HG02588 (cell line): ENCODE data around the gene TIAM2.
"Not testable (repeated sequence)": the region's sequence is repeated elsewhere in the genome, so short reads cannot be mapped to it uniquely, and the experiment has no call there.

Source experiments
- ATAC-seq: cut with Tn5 transposase; IDR thresholded peaks from one replicate; pipeline ENCODE4 v1.9.1; 2021; ENCODE audit warnings: mild to moderate bottlenecking, moderate library complexity; ENCODE audit not compliant: unreplicated experiment

Gene TIAM2

DNA sequence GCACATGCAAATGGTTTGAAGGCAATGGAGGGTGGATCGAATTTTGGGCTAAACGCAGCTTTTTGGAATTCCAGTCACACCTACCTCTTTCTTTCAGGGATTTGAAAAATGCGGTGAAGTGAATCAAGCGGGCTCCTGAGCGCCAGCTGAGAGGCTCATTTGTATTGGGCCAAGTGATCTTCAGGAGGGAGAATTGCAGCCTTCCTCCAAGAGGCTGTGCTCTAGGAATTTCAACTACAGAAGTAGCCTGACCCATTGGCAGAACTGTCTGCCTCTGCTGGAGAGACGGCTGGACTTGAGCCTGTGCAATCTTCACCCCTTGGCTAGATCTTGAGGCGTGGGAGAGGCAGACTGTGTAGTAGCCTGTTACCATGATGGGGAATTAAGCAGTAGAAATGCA, 5.7 kb upstream of the TIAM2 start:
- ATAC-seq, result no peak

GRCh38 chr6:154991207-154991606, 3.9 kb upstream of the TIAM2 start:
- no peak for ATAC-seq

- ATAC-seq, result no peak
These were observed 2.1 kb upstream of the TIAM2 start for GRCh38 chr6:154993026-154993425.

GRCh38 chr6:154993710-154994109, 1.4 kb upstream of the TIAM2 start:
- ATAC-seq, result no peak

- no peak for ATAC-seq
These were observed 270 bp upstream of the TIAM2 start for GRCh38 chr6:154994836-154995253.

DNA sequence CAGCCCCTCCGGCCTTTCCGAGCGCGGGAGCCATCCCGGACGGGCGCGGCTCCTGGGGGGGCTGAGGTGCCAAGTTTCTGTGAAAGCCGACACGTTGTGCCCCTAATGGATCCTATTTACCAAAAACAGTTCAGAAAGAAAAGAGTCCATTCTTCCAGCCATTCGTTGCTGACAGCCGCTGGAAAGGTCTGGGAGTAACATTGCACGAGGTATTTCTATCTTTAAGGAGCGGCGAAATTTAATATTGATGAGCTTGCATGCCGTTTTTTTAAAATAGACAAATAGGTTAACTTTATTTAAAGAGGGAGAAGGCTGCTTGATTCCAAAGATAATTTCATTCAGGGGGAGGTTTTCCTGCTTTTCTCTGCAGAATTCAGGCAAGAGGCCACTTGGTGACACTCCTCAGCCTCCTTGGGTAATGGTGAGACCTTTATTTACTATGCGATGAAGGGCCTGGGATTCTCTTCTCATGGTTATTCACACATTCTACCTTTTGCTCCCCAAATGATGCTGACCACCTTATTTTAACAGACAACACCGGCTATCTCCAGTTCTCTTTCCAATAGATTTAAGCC, 988 bp downstream of the TIAM2 start:
- ATAC-seq, result no peak

DNA sequence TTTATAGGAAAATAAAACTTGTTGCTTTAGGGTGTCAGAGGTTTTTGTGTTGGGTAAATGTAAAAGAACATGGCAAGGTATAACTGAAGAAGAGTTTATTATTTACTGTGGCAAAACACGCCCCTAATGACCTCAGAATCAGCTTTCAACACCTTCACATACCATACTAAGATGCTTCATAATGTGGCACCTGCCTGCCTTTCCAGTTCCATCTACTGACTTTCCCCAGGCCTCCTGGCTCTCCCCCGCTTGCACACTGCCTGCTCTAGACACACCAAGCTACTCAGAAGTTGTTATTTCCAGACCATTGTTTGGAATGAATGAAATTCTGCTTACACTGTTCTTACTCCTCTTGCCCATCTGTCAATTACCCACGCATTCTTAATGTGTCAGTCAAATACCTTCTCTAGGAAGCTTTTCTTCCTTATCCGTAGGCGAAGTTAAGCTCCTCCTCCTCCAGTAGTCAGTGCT, 1.8 kb downstream of the TIAM2 start:
- no peak for ATAC-seq

DNA sequence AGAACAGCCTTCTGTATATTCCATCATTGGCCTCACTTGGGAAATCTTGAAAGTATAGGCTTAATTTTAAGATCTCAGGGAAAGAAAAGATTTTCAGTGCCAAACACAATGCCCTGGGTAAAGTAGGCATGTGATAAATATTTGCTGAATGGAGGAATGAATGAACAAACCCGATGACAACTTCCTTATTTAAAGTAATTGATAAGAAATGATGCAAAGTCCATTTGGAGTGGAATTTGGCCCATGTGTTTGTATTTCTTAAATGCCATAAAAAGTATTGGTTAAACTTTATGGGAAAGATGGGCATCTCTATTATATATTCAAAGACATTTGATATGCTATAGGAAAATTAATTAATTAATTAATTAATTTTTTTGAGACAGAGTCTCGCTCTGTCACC, 3.7 kb downstream of the TIAM2 start:
- ATAC-seq, result no peak

GRCh38 chr6:155001482-155001881, 6.4 kb downstream of the TIAM2 start:
- no peak for ATAC-seq

DNA sequence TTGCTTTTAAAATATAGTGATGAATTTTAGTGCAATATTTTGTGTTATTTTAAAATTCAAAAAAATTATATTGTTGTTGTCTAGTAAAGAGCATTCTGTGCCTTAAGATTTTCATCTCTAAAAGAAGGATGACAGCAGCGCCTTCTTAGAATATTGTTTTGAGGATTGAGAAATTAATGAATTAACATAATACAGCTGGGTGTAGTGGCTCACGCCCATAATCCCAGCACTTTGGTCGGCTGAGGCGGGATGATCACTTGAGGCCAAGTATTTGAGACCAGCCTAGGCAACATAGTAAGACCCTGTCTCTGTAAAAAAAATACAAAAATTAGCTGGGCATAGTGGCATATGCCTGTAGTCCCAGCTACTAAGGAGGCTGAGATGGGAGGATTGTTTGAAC, 6.8 kb downstream of the TIAM2 start:
- no peak for ATAC-seq

DNA sequence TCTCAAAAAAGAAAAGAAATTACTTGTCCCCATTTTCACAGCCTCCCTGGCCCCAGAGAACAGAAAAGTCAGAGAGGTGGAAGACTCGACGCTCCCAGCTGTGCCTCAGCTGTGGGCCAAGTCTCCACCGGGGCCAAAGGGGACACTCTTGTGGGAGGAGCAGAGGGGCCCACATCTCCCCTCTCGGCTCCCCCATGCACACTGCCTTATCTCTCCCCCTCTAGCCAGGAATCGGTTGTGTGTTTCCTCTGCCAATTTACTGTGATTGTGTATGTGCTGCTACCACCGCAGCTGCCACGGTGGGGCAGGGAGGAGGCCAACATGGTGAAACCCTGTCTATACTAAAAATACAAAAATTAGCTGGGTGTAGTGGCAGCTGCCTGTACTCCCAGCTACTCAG, 8.4 kb downstream of the TIAM2 start:
- no peak for ATAC-seq

GRCh38 chr6:155004017-155004416, 8.9 kb downstream of the TIAM2 start:
- ATAC-seq, result no peak

- no peak for ATAC-seq
These were observed 9.7 kb downstream of the TIAM2 start for GRCh38 chr6:155004576-155005372.

DNA sequence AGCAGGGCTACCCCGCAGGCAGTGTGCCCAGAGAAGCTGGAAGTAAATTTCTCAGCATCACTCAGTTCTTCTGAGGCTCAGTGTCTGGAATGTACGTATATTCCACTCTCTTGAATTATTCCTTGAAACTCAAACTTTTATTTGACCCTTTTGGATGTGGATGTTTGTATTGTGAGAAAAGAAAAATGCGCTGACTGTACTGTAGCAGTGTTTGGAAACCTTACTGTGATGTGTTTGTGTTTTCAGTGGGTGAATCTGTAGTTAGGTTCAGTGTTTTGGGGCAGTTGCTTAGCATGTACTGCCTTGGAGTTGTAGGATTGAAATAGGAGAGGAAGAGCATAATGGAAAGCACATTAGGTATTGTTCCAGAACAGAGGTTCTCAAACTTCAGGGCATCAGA, 13.5 kb downstream of the TIAM2 start:
- no peak for ATAC-seq

- no peak for ATAC-seq
These were observed 15.8 kb downstream of the TIAM2 start for GRCh38 chr6:155010940-155011339.

GRCh38 chr6:155011809-155012291, 16.7 kb downstream of the TIAM2 start:
- ATAC-seq, result no peak

- ATAC-seq, result no peak
These were observed 18.4 kb downstream of the TIAM2 start for GRCh38 chr6:155013457-155013876.

DNA sequence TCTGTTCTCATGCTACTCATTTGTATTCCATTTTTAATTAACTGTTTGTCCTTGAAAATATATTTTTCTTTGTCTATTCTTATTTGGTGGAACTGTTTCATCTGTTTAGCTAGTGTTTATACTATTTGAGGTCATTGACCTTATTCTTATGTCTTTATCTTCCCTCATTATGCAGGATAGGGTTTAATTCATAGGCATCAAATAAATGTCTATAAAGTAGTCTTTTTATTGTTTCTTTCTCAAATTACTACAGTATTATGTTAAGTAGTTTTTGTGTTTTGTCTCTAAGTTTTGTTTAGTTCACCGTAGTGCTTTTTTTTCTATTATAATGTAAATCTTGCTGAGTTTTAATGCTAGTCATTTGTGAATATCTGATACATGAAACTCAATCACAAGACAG, 19.0 kb downstream of the TIAM2 start:
- no peak for ATAC-seq

GRCh38 chr6:155014670-155015300, 19.7 kb downstream of the TIAM2 start:
- no peak for ATAC-seq

GRCh38 chr6:155018415-155018814, 23.3 kb downstream of the TIAM2 start:
- ATAC-seq, result not testable (repeated sequence)

DNA sequence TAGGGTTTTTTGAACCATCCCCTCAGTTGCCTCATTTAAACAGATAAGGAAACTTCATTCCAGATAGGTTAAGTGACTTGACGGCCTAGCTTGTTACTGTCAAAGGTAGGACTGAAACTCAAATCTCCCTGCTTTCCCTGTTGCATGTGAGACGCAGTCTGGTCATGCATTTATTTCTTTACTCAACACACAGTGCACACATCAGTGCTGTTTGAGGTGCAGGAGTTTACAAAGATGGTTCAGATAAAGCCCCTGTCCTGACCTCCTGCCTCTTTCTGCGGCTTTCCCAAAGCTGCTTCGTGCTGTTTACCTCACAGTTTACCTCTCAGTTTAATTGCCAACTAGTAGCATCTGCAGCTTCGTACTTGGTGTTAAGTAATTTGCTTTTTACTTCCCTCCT, 26.6 kb downstream of the TIAM2 start:
- no peak for ATAC-seq

- no peak for ATAC-seq
These were observed 27.6 kb downstream of the TIAM2 start for GRCh38 chr6:155022721-155023120.
